ENCODE results near the gene KCNH2. TPM values are rescaled to one million over a fixed set of nuclear protein-coding genes. Genes with fewer than 3 reads are reported as not detected.

KCNH2 gene
- total and polyA plus RNA-seq, 2 experiments from 2014 or later: 2.6 to 14.7 TPM

DNA sequence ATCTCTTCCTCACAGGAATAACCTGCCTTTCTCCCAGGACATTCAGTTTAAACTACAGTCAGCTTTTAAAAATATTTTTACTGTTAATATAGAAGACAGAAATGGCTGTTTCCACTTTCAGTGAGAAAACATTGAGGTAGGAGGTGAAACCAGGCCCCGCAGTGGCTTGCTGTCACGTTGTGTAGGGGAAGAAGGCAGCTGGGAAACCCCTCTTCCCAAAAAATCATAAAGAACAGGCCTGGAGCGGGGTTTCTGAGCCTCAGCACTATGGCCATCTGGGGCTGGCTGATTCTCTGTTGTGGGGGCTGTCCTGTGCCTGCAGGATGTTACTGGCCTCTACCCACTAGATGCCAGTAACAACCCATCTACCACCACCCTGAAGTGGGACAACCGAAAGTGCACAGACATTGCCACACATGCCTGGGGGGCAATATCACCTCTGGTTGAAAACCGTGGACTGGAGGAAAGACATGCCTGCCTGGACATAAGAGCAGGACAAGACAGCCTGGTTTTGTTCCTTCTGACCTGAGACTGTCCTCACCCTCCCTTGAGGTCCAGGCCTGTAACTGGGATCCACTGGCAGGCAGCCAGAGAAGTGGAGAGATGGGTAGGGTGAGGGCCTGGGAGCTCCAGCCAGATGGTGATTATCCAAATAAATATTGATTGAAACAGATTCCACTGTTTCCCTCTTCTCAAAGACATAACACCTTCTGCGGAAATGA lies 43.9 kb downstream of the KCNH2 start:
- H3K4me1 Mint-ChIP-seq: no peaks in the 10 kb centered on the region
- no peaks in the 10 kb centered on the region for H3K36me3 Mint-ChIP-seq (ENCODE audit: low read depth)
- H3K4me1 ChIP-seq (ENCODE audit: insufficient read depth): no peaks in the 10 kb centered on the region
- H3K27ac Mint-ChIP-seq: no peak overlapping the region
- H3K4me3 ChIP-seq: no peak overlapping the region
- DNase-seq (ENCODE audit: low spot score): no peak
- no peak overlapping the region for H2AFZ ChIP-seq
- H3K4me3 Mint-ChIP-seq: no peak overlapping the region
- no peaks in the 10 kb centered on the region for H3K9me2 ChIP-seq (ENCODE audit: insufficient read depth)
- H3K27me3 Mint-ChIP-seq (ENCODE audit: insufficient read depth, low read depth, poor library complexity): peaks cover 12% of the 10 kb centered on the region
- no peaks in the 10 kb centered on the region for H3K27me3 ChIP-seq (ENCODE audit: insufficient read depth)
- ATAC-seq: no peak
- no peak overlapping the region for H3K27ac ChIP-seq (ENCODE audit: low read depth)
- no peaks in the 10 kb centered on the region for H3K36me3 ChIP-seq (ENCODE audit: insufficient read depth)
- no peaks in the 10 kb centered on the region for H3F3A ChIP-seq (replicated peaks; ENCODE audit: low read depth)
- no peaks in the 10 kb centered on the region for H4K20me1 ChIP-seq (replicated peaks; ENCODE audit: insufficient read depth)
- H3K4me2 ChIP-seq: no peak overlapping the region
- no peaks in the 10 kb centered on the region for H3K9me3 Mint-ChIP-seq
- no peaks in the 10 kb centered on the region for H3K79me2 ChIP-seq (replicated peaks; ENCODE audit: insufficient read depth)
- TF ChIP-seq ZNF331 (CRISPR knock-in tag; IDR thresholded peaks at IDR 0.05; ENCODE audit: low read depth) (no peak), JUNB (IDR thresholded peaks at IDR 0.05; ENCODE audit: unreplicated experiment) (no peak), ETS1 (IDR thresholded peaks at IDR 0.05) (no peak), NANOG (IDR thresholded peaks at IDR 0.05; ENCODE audit: borderline replicate concordance) (no peak), REST (IDR thresholded peaks at IDR 0.05; ENCODE audit: unreplicated experiment) (no peak), ZNF114 (CRISPR knock-in tag; IDR thresholded peaks at IDR 0.05) (no peak), EZH2phosphoT487 (IDR thresholded peaks at IDR 0.05; ENCODE audit: unreplicated experiment) (no peak), POLR2AphosphoS5 (IDR thresholded peaks at IDR 0.05; ENCODE audit: low read depth) (no peak), CREB1 (CRISPR knock-in tag; IDR thresholded peaks at IDR 0.05; ENCODE audit: low read depth) (no peak), EZH2 (IDR thresholded peaks at IDR 0.05; ENCODE audit: low read depth, unreplicated experiment) (no peak), STAT1 (IDR thresholded peaks at IDR 0.05; ENCODE audit: unreplicated experiment) (no peak), ZNF462 (CRISPR knock-in tag; IDR thresholded peaks at IDR 0.05) (no peak)
- TF ChIP-seq, protein P1, sequence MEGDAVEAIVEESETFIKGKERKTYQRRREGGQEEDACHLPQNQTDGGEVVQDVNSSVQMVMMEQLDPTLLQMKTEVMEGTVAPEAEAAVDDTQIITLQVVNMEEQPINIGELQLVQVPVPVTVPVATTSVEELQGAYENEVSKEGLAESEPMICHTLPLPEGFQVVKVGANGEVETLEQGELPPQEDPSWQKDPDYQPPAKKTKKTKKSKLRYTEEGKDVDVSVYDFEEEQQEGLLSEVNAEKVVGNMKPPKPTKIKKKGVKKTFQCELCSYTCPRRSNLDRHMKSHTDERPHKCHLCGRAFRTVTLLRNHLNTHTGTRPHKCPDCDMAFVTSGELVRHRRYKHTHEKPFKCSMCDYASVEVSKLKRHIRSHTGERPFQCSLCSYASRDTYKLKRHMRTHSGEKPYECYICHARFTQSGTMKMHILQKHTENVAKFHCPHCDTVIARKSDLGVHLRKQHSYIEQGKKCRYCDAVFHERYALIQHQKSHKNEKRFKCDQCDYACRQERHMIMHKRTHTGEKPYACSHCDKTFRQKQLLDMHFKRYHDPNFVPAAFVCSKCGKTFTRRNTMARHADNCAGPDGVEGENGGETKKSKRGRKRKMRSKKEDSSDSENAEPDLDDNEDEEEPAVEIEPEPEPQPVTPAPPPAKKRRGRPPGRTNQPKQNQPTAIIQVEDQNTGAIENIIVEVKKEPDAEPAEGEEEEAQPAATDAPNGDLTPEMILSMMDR (conservative IDR thresholded peaks at IDR 0.05; ENCODE audit: low read depth in 2 of 2): no peak

All from GM23338 (cell line).